SK-N-DZ (cell line): ENCODE data around the gene MACROD2.

Experiments
- DNase-seq: peaks from one replicate; pipeline ENCODE4 v3.0.0-alpha.2; 2015; ENCODE audit warnings: low spot score

The MACROD2 gene

DNA sequence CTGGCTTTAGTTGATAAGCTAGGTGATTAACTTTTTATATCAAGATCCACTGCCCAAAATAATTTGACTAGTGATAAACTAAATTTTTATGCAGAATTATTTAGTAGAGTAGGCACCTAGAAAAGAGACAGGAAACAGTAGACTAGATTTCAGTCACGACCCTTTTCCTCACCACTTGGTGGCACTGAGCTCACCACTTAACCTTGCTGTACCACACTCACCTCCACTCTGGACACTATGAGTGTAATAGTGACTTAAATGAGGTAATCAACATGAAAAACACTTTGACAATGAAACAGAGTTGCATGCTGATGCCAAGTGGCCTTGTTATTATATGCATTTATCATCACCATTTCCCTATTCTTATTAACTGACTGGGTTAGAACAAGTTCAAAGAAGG, 1847.6 kb downstream of the MACROD2 start:
- no peak for DNase-seq

DNA sequence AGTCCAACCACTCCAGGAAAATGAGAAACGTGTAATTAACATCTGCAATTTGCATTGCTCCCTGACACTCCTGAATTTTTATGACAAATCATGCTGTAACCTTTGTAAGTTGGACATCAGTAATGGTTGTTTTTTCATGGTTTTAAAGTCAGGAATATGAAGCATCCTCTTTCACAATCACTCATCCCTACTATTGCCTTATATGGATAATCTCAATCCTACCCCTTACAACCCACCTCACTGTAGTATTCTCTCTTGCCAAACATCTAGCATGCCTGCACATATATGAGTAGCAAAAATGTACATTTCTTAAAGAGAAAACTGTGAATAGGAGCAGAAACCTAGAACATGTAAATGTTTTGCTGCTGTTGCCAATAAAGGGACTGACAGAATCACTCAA, 1848.5 kb downstream of the MACROD2 start:
- DNase-seq = no peak

DNA sequence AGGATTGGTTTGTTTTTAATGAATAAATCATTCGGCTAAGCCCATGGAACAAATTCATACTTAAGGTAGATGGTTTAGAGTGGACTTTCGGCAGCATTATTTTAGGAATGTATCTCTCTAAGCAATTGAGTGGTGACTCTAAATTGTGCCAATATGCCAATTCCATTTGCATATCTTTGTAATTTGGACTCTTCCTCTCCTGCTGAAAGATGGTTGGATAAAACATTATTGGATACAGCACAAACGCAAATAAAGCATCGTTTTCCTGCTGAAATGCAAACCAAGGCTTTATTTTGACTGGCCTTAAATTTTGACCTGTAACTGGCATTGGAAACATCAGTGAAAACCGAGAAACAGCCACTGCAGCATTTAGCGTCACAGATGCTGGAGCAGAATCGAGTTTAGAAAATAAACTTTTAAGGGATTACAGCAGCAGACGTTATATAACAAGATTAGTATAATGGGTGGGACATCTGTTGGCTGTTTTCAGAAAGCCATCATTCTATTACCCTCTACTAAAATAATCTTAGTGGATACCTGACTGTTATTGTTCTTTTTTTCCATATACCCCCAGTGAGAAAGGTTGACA, 1852.0 kb downstream of the MACROD2 start:
- peak; percentile 74 for DNase-seq

DNA sequence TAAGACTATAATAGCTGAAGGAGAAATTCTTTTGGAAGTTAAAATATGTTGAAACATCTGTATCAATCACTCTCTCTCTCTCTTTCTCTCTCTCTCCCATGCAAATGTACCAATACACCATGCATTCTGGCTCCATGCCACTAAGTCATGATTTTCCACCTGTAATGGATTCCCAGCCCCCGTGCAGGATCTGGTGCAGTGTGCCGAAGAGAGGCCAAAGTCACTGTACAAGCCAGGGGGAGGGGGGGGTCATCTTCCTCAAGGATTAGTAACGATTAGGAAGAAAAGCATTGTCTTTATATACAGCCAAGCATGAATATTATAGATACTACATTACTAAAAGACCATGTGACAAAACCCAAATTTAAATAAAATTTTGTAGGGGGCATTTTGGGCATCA, 1852.8 kb downstream of the MACROD2 start:
- DNase-seq = no peak

DNA sequence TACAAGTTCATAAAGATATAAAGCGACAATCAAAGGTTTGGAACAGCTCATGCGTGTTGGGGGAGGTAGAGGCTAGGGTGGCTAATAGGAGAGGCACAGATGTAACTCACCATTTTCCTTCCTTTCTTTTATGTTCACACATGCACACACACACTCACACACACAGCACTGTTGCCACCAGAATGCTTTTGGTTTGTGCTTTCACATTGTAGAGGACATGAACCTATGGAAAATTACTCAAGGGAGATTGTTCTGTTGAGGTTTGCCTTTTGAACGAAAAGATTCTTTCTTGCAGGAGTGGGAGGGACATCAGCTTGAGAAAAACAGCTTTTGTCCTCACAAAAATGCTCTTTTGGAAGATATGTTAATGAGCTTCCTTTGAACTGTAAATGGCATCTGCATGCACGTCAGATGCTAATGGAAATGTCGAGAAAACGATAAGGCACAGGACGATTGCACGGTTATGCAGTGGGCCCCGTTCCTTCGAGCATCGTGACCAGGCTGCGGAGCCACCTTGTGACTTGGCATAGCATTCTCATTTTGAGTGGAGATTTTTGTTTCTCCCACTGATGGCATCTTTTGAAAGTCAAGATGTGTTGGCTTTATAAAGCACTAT, 1853.8 kb downstream of the MACROD2 start:
- DNase-seq = no peak

DNA sequence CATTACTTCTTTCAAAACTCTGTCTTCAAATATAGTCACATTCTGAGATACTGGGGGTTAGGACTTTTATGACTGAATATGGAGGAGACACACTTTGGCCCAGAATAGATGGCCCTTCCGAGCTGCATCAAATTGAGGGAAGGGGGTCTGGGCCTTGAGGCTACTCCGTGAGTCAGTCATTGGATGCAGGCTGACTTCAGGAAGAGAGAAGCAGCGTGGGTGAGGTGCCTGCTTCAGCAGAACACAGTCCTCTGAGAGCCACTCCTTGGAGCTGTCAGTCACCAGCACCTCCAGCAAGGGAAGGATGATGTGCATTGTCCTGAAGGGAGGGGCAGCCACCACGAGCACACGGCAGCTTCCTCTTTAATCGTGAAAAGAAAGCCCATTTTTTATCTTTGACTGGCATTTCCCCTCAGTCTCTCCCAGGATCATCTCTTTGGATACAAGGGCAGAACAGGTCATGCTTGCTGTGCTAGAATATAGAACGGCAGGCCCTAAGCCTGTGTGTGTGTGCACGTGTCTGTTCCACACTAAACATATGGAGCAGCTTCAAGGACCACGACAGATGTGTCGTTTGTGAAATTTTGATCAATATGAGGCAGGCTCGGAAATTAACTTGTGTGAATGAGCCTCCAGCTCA, 1856.4 kb downstream of the MACROD2 start:
- DNase-seq = no peak

DNA sequence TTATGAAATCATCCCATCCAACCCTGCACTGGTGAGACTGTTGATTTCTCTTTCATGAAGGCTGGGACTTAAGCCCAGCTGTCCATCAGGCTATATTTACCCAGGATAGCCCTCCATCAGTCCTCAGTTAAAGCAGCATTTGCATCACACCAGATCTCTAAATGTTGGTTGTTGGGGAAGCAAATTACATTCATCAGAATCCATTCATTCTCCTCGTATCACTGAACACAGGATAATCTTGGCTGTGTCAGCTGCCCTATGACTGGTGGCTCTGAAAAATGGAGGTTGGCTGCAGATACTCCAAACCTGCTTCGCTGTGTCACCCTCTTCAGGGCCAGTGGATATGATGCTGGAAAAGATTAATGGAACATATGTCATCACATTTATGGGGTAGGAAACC, 1859.6 kb downstream of the MACROD2 start:
- no peak for DNase-seq

DNA sequence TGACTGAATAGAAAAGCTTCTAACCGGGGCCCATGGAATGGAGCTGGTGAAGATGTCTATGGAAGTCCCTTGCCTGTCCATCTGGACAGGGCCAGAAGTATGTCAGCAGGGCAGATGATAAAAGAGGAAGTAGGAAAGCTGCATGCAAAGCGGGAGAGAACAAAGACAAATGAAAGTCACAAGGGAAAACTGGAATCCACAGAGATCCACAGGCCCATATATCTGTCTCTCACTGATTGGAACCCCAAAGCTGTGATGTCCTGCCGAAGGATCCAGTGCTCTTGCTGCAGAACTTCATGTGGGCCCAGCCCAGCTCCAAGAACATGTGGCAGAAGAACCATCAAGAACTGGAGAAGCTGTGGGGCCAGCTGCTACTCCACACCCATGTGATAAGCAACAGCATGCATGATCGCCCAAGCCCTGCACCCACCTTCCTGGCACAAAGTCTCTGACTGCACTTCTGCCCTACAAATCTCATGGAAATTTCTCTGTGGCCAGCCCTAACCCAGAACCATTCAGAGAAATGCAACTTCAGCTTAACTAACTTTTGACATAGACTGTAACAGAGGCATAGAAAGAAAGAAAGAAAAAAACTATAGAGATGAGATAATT, 1862.0 kb downstream of the MACROD2 start:
- DNase-seq = no peak

DNA sequence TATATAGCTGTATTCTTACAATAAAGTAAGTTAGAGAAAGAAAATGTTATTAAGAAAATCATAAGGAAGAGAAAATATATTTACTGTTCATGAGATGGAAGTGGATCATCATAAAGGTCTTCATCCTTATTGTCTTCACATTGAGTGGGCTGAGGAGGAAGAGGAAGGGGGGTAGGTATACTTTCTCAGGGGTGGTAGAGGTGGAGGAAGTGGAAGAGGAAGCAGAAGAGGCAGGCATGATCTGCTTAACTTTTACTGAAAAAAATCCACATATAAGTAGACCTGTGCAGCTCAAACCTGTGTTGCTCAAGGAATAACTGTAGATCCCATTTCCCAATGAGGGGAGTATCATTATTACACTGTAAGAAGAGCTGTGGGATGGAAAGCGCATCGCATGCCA, 1863.7 kb downstream of the MACROD2 start:
- DNase-seq = no peak

DNA sequence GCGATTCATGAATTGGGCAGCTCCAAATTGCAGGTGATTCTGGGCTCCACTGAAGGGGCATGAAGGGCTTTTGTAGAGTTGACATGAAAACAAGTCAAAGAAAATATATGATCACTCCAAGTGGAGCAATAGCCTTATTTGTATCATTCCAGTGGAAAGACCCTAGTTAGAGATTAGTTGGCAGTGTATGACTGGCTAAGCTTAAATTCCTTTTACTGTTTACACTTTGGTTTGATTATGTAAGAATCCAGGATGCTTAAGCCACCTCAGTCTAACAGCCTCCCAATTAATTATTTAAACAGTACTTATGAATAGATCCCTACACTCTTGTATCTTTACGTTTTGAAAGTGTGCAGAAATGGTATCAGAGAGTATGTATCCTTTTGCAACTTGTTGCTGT, 1865.5 kb downstream of the MACROD2 start:
- no peak for DNase-seq

DNA sequence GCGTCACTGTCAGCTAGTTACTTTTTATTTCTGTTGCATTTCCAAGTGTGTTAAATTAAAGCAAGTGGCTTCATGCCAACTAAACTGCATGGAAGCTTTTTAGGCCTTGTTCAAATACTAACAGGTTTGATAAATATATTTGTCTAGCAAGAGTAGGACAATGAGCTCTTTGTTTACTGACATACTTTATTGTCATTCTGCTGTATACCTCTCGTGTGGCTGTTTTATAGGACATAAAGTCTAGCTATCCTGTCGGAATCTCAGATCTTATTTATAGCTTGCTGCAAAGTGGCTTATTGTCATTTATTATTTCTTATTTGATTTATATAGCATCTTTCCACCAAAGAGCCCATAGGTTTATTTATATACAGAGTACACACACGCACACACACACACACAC, 1866.9 kb downstream of the MACROD2 start:
- no peak for DNase-seq

DNA sequence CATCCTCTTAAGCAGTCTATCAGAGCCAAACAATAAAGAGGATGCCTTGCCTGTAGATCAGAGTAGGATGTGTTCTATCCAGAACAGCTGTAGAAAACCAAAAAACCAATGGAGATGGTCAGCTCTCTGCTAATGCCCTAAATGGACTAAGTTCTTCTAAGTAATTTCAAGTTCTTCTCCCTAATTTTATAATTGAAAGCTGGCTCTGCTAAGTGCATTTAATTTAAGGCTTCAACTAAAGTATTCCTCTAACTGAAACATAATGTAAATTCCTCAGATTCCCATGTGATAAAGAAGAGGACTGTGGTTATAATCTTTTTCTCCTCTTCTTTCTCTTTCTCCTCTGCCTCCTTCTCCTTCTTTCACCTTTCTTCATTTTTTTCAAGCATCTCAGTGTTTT, 1868.4 kb downstream of the MACROD2 start:
- no peak for DNase-seq

DNA sequence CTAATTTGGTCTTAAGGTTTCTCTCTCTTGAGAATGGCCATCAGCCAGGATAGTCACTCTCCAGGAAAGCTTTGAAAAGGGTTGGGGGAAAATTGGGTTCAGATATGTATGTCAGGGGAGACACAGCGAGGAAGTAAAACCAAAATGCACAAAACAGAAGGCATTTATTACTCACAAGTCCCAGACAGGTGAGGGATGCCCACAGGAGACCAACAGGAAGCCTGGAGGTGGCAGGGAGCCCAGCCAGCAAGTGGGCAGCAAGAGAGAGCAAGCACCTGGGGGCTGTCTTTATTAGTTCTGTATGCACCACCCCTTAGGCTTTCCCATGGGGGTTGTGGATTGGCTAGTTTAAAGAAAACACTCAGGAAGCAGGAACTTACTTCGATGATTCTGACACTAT, 1870.2 kb downstream of the MACROD2 start:
- no peak for DNase-seq

DNA sequence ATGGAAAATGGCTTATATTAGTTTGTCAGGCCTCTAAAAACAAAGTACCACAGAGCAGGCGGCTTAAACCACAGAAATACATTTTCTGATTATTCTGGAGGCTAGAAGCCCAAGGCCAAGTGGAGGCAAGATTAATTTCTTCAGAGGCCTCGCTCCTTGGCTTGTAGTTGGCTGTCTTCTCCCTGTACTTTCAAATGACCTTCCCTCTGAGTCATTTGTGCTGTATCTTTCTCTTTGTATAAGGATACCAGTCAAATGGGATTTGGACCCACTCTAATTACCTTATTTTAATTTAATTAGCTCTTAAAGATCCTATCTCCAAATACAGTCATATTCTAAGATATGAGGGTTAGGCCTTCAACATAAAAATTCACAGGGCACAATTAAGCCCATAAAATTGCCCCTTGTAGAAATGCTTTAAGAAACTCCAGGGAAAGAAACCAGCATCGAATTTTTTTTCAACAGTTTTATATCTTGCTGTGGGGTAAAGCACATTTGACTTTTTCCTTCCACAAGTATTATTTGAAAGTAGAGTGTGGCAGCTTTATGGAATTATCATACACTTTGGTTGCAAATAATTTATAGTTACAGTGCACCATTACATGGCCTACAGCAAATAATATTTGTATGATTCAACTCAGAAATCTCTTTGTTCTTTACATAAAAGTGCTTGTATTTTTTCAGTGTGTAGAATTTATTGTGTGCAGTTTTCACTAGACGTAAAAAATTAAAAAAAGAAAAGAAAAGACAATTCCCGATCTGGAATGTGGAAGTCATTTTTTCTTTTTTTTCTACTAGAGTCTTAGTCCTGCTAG, 1871.8 kb downstream of the MACROD2 start:
- peak; percentile 62 for DNase-seq

DNA sequence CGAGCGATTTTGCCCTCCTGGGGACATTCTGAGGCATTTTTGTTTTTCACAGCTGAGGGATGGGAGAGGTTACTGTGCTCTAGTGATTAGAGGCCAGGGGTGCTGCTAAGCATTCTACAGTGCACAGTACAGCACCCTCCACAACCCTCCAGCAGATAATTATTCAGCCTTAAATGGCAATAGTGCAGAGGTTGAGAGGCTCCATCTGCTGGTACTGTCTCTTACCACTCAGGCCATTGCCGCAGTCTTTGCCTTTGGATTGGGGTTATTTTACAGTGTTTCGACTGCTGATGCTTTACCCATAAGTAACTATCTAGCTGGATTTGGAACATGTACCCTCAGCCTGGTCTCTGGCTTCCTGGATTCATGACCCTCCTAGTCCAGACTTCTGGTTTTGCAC, 1872.6 kb downstream of the MACROD2 start:
- DNase-seq = peak; percentile 65

DNA sequence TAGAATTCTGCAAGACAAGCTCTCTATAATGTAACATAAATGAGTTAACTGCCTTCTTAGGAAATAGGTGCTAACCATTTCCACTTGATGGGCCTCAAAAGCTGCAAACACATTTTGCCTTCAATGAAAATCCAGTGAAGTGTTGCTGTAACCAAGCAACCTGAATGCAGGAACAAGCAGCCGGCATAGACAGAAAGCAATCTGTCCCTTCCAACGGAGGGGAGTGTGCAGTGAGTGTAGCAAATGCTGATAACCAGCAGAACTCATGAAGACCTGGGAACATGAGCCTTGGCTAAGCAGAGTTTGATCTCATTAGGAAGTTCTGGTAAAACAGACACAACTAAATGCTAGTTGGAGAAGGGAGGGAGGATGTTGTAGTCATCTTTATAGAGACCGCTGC, 1880.1 kb downstream of the MACROD2 start:
- DNase-seq = peak; percentile 75

DNA sequence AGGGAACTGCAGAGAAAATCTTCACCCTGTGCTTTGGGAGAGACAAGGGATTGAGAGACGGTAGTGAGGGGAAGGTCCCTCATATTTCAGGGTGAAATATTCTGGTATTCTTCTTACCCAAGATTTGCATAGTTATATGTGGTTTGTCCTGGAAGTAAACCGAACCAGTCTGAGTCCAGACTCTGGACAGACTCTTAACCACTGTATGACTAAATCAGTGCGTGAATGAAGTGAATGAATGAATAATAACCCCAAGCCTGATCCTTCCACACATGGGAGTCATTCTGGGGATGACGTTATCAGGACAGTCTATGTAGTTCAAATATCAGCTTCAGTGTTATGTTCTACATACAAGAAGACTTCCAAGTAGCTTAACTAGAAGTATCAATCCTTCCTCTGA, 1887.2 kb downstream of the MACROD2 start:
- no peak for DNase-seq

DNA sequence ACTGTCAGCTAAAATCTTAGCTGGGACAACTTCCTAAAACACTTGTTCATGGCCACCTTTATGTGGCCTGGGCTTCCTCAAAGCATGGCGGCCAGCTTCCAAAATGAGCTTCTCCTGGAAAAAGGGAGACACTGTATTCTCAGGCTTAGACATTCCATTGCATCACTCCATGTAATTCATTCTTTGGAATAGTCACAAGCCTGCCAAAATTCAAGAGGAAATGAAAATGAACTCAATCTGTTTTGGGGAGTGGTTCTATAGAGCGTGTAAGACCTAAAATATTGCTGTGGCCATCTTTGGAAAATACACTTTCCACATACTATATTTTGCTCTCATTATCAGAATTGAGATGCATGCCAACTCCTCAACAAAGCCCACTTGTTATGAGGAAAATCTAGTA, 1890.9 kb downstream of the MACROD2 start:
- no peak for DNase-seq

DNA sequence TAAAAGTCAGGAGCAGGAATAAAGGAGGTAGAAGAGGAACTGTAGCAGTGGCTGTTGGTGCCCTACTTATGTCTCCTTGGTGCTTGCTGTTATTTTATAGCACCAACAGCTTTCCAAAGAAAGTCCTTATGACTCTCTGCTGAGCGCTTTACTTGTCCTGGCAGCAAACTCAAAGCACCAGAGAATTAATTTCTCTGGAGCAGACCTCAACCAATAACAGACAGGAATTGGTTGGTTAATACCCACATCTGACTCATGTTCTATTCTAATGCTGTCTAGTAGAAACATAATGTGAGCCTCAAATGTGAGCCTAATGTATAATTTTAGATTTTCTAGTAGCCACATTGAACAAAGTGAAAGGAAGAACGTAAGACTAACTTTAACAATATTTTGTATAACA, 1892.1 kb downstream of the MACROD2 start:
- no peak for DNase-seq

DNA sequence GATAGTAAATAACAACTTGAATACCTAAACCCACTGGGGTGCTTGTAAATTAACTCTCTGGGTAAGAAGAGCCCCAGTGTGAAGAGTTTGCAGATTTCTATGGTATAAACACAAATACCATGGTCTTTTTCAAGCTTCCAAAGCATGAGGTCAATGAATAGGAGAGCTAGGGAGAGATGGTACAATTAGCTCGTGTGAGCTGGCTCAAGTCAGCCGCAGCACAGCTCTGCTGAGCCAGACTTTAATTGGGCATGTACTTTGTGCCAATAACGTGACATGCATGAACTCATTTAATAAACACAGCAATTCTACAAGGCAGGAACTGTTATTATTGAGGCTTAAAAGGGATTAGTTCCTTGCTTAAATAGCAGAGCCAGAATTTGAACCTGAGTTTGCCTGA, 1893.7 kb downstream of the MACROD2 start:
- no peak for DNase-seq

DNA sequence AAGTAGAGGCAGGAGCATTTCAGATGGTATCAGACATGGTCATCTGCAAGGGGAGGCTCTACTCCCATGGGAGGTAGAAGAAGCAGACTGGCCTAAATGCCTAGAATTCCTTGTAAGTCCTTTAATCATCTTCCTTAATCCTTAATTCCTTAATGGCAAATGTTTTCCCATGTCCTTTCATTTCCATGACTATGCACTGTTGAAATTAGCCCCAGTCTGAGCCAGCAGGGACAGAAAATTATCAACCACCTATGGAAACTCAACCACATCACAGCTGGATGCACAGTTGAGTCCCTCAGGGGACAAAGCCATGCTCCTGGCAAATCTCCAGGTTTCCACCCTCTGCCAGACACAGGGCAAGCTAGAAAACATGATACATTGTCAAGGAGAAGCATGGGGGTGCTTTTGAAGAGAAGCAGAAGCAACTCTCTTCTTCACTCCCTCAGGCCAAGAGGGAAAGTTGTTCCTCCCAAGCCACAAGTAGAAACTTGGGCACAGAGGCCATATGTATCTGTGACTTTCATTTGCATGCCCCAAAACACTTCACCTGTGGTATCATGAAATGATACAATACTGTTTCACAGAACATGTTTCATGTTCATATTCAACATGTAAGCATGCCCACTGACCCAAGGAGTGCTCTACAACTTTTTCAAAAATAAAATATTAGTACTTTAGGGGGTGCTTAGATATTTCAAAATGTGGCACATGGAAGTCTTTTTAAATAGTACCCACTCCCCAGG, 1894.4 kb downstream of the MACROD2 start:
- DNase-seq = no peak
